Measurements from ENCODE around the gene CEP57L1. TPM values are rescaled to one million over a fixed set of nuclear protein-coding genes. Genes with fewer than 3 reads are reported as not detected.

Gene CEP57L1
- total and polyA plus RNA-seq, 4 donors = 3.8 to 22.1 (median 10.2) TPM

GRCh38 chr6:109048176-109048575 lies 47.1 kb upstream of the CEP57L1 start:
- Histone ChIP-seq H3K9me3 (ENCODE audit: control insufficient read depth in 4 of 4, low read length in 3 of 4) (no peaks in the 10 kb centered on the region), H3K4me3 (ENCODE audit: low read depth in 1 of 3, low read length in 3 of 3) (no peak overlapping the region), H3K27me3 (ENCODE audit: control insufficient read depth in 4 of 4, insufficient read depth in 4 of 4, low read length in 3 of 4) (no peaks in the 10 kb centered on the region), H3K36me3 (ENCODE audit: control insufficient read depth in 4 of 4, insufficient read depth in 3 of 4, low read depth in 1 of 4, low read length in 3 of 4) (no peaks in the 10 kb centered on the region), H3K9ac (ENCODE audit: low read depth in 1 of 2, low read length in 2 of 2) (no peak overlapping the region), H3K4me1 (ENCODE audit: control insufficient read depth in 4 of 4, insufficient read depth in 4 of 4, low read length in 3 of 4) (peaks cover 0 to 4% (median under 1%) of the 10 kb centered on the region in 4 donors), H3K27ac (ENCODE audit: low read depth in 1 of 2, low read length in 2 of 2) (no peak overlapping the region)
- DNase-seq (ENCODE audit: low spot score) = no peak
- TF ChIP-seq FOXA1 (IDR thresholded peaks at IDR 0.05) (no peak), CTCF (IDR thresholded peaks at IDR 0.05; ENCODE audit: low read depth, low read length, missing input control) (no peak), RXRA (IDR thresholded peaks at IDR 0.05) (no peak), NR2F2 (IDR thresholded peaks at IDR 0.05) (no peak), HNF4G (IDR thresholded peaks at IDR 0.05) (no peak)
- TF ChIP-seq, protein P1, sequence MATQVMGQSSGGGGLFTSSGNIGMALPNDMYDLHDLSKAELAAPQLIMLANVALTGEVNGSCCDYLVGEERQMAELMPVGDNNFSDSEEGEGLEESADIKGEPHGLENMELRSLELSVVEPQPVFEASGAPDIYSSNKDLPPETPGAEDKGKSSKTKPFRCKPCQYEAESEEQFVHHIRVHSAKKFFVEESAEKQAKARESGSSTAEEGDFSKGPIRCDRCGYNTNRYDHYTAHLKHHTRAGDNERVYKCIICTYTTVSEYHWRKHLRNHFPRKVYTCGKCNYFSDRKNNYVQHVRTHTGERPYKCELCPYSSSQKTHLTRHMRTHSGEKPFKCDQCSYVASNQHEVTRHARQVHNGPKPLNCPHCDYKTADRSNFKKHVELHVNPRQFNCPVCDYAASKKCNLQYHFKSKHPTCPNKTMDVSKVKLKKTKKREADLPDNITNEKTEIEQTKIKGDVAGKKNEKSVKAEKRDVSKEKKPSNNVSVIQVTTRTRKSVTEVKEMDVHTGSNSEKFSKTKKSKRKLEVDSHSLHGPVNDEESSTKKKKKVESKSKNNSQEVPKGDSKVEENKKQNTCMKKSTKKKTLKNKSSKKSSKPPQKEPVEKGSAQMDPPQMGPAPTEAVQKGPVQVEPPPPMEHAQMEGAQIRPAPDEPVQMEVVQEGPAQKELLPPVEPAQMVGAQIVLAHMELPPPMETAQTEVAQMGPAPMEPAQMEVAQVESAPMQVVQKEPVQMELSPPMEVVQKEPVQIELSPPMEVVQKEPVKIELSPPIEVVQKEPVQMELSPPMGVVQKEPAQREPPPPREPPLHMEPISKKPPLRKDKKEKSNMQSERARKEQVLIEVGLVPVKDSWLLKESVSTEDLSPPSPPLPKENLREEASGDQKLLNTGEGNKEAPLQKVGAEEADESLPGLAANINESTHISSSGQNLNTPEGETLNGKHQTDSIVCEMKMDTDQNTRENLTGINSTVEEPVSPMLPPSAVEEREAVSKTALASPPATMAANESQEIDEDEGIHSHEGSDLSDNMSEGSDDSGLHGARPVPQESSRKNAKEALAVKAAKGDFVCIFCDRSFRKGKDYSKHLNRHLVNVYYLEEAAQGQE (IDR thresholded peaks at IDR 0.05) = no peak
- 88% methylated on average over 1 of the region's 1 CpG for WGBS

DNA sequence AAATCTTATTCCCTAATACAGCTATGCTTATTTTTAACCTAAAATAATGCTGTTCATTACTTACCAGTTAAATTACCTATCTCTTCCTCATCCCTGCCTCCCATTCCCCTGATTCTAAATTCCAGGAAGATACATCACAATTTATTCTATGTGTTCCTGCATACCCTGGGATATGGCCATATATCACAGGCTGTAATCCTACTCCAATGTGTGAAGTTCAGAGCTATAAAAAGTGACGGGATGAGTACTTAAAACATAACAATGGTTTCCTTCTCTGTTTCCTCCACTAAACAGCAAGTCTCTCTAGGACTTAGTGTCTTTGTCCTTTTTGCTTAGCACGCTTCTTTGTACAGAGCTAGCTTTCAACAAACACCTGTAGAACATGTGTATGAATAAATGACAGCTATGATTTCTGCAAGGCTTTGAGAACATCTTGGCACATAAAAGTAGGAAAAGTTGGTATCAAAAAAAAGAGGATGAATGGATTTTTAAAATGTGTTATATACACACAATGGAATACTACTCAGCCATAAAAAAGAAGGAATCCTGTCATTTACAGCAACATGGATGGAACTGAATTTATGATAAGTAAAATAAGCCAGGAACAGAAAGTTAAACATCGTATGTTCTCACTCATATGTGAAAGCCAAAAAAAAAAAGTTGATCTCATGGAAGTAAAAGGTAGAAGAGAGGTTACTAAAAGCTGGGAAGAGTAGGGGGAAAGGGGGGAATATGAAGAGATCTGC lies 46.5 kb upstream of the CEP57L1 start:
- H3K36me3 ChIP-seq (ENCODE audit: control insufficient read depth in 4 of 4, insufficient read depth in 3 of 4, low read depth in 1 of 4, low read length in 3 of 4) = no peaks in the 10 kb centered on the region
- H3K27me3 ChIP-seq (ENCODE audit: control insufficient read depth in 4 of 4, insufficient read depth in 4 of 4, low read length in 3 of 4) = no peaks in the 10 kb centered on the region
- TF ChIP-seq RXRA (IDR thresholded peaks at IDR 0.05) (no peak), TAF1 (conservative IDR thresholded peaks at IDR 0.05) (no peak), GABPA (IDR thresholded peaks at IDR 0.05 in 1 of 2, conservative IDR thresholded peaks at IDR 0.05 in 1 of 2) (no peak), FOXA1 (IDR thresholded peaks at IDR 0.05) (no peak), RAD21 (IDR thresholded peaks at IDR 0.05) (no peak), SP1 (IDR thresholded peaks at IDR 0.05) (no peak), FOXA2 (IDR thresholded peaks at IDR 0.05) (no peak), JUND (IDR thresholded peaks at IDR 0.05) (no peak), EGR1 (IDR thresholded peaks at IDR 0.05; ENCODE audit: low read depth in 2 of 2) (no peak), YY1 (IDR thresholded peaks at IDR 0.05) (no peak), NR2F2 (IDR thresholded peaks at IDR 0.05) (no peak), HNF4G (IDR thresholded peaks at IDR 0.05) (no peak)
- TF ChIP-seq, protein P1 (IDR thresholded peaks at IDR 0.05) = no peak
- H3K4me1 ChIP-seq (ENCODE audit: control insufficient read depth in 4 of 4, insufficient read depth in 4 of 4, low read length in 3 of 4) = peaks cover 0 to 4% (median under 1%) of the 10 kb centered on the region in 4 donors
- H3K9ac ChIP-seq (ENCODE audit: low read depth in 1 of 2, low read length in 2 of 2) = no peak overlapping the region
- no peaks in the 10 kb centered on the region for H3K9me3 ChIP-seq (ENCODE audit: control insufficient read depth in 4 of 4, low read length in 3 of 4)
- H3K27ac ChIP-seq (ENCODE audit: low read depth in 1 of 2, low read length in 2 of 2) = no peak overlapping the region
- DNase-seq (ENCODE audit: low spot score) = no peak
- no peak overlapping the region for H3K4me3 ChIP-seq (ENCODE audit: low read depth in 1 of 3, low read length in 3 of 3)
- WGBS = 94% methylated on average over 3 of the region's 3 CpGs

Measured in liver (tissue), 9 donors.